GM19452 (cell line): ENCODE data around the gene KRTAP4-6.
"Not testable (repeated sequence)": the region's sequence is repeated elsewhere in the genome, so short reads cannot be mapped to it uniquely, and the experiment has no call there.

Source experiments
- ATAC-seq: cut with Tn5 transposase; IDR thresholded peaks from one replicate; pipeline ENCODE4 v1.9.1; 2021; ENCODE audit not compliant: unreplicated experiment

KRTAP4-6 gene

DNA sequence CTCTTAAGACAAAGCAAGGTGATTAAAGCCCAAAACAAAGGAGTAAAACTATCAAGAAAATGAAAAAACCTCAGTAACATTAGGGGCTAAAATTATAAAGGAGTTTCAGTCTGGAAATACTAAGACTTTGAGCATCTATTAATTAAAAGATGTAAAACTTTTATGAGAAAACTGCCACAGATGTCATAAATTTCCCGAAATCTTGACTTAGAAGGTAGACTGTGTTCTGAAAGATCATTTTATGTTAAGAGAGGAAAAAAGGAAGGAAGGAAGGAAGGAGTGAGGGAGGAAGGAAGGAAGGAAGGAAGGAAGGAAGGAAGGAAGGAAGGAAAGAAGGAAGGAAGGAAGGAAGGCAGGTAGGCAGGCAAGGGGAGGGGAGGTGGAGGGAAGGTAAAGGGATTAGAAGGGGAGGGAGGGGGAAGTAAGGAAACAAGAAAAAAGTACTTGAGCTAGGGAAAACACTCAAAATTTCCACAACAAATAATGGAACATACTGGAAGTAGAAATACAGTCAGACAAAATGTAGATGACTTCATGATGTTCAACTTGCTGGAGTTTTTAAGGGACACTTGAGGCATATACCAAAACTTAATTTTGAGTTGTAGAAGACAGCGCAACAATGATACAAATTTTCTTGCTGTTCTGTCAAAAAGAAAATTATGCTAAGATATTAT is 7.3 kb upstream of the KRTAP4-6 start:
- no peak for ATAC-seq

DNA sequence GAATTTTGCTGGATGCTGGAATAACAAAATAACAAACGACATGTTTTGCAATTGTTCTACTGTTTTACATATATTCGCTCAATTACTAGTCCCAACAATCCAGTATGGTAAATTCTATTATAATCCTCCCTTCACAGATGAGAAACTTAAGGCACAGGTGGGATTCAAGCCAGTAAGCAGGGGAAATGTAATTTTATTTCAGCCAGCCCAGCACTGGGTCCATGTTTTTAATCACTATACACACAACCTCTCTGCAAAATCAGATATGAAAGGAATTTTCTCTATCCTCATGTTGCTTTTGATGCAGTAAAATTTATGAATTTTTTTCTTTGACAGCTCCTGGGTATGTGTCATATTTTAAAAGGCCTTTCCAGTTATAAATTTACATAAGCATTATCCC is 4.9 kb upstream of the KRTAP4-6 start:
- no peak for ATAC-seq

DNA sequence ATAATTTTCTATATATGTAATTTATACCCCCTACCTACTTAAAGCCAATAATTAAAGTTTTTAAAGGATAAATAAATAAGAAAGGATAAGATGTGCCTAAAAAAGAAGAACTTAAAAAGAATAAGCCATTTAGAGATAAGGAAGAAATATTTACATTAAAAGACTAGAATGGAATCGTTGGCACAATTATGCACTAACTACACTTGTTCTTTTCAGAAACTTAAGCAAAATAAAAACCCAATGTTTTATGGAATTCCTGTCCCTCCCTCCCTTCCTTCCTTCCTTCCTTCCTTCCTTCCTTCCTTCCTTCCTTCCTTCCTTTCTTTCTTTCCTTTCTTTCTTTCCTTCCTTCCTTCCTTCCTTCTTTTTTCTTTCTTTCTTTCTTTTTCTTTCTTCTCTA is 4.5 kb upstream of the KRTAP4-6 start:
- ATAC-seq: no peak

DNA sequence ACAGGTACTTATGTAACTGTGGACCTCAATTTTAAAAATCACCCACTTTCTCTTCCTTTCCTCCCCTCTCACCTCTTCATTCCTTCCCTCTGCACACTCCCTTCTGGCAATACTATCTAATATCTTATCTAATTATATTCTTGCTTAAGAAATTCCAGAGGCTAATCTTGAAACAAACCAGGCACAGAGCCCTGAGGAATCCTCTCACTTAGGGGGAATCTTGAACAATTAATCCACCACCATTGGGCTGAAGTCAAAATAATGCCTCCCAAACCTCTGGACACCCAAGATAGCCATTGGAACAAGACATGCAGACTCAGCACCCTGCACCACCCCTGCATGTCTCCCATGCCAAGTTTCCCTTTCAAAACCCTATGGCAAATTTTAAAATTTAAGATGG is 1.0 kb upstream of the KRTAP4-6 start:
- no peak for ATAC-seq

DNA sequence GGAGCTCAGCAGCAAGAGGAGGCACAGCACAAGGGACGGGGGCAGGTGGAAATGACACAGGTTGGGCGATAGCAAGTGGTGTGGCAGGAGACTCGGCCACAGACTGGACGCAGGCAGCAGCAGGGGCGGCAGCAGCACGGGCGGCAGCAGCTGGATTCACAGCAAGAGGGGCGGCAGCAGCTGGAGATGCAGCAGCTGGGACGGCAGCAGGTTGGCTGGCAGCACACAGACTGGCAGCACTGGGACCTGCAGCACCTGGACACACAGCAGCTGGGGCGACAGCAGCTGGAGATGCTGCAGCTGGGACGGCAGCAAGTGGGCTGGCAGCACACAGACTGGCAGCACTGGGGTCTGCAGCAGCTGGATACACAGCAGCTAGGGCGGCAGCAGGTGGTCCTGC is 479 bp downstream of the KRTAP4-6 start:
- not testable (repeated sequence) for ATAC-seq

DNA sequence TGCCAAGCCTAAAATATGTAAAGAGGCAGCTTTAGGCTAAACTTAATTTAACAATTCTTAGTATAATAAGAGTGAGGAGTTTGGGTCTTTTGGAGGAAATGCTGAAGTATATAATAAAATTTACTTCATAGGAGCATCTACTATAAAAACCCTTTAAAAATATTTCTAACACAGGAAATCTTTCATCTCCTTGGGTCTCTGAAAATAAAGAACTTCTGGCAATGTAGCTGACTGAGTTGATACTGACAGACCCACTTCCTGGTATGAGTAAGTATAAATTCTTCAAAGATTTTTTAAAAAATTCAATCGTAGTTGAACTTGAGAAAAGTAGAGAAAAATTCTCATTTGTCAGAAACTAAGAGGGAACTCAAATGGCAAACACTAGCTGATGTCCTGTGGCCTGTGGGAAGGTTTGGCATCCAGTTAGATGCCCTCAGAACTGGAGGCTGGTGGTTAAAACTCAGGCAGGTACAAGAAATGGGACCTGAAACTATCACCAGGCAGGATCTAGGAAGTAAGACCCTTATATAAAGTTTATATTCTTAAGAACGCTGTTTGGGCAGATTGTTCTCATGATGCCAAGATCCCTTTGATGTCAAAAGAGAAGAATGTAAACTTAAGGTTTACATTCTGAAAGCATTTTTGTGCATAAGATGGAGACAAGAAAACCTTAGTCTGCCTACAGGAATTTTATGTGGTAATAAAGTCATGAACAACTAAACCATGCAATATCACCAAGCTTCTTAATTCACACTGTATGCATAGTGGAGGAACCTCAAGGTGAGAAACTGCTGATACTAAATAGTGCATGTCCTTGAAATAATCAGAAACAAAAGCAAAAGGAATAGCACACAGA is 6.2 kb downstream of the KRTAP4-6 start:
- ATAC-seq: no peak

DNA sequence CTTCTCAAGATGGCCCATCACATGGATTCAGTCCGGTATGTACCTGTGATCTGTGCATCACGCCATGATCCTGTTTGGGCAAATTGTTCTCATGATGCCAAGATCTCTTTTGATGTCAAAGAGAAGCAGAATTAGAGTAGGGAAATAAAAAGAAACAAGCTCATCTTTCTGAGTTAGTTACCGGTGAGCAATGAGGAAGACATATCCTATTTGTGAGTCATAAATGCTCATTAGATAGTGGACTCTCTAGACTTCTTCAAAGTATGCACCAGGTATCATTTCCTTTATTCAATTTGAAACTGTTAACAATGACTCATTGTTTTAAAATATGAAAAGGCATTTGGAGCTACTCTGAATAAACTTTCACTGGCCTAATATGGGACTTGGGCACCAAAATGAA is 8.4 kb downstream of the KRTAP4-6 start:
- no peak for ATAC-seq

DNA sequence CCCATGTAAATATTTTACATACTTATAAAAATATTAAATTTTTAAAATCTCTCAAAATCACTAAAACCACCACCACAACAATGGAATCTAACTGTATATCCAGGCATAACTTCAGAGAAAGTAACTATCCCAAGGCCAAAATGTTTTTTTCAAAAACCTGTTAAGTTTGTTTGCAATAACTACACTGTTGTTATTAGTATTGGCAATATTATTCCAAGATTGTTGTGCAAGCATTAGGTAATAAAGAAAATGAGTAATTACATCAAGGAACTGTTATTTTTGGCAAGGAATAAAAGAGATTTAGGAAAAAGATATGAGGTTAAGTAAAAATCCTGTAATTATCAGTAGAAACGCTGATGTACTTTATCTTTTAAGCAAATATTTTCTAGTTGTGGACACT is 13.0 kb downstream of the KRTAP4-6 start:
- no peak for ATAC-seq

DNA sequence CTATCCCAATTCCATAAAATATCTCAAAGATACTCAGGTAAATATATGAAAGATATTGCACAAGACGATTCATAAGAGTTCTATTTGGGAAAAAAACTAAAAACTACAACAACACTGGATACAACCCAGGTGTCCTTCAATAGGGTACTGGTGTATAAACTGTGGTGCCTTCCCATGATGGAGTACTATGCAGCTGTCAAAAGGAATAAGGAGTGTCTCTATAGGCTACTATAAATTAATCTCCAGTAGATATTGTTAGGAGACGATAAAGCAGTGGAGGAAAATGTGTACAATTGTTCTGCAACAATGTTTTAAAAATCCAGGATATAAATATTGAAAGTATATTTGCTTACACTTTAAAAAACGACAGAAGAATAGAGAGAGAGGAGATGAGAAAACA is 13.9 kb downstream of the KRTAP4-6 start:
- ATAC-seq: no peak

DNA sequence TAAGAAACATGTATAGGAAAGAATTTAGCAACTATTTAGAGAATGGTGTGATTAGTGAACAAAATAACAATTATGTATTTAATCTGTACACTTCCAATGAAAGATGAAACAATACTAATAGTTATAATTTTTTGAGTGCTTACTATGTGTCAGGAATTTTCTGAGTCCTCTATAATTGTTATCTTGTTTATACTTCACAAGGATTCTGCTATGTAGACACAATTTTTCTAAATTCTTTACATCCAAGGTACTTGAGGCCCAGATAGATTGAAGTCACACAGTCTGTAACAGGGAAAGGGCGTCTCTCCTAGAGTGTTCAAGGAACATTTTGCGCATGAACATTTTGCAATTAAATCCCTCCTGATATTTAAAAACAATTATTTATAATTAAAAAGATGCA is 15.3 kb downstream of the KRTAP4-6 start:
- ATAC-seq: no peak

DNA sequence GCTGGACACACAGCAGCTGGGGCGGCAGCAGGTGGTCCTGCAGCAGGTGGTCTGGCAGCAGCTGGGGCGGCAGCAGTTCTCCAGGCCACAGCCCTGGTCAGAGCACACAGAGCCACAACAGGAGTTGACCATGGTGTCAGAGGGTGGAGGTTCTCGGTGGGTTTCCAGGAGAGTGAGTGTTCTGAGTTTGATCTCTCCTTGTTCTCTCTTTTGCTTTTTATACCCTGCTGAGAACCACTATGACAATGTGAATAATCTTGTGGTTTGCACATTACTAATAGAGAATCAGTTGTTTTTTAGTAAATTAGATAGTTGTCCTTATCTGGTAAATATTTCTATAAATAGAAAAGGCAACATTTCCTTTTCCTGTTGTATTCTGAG is 16.4 kb downstream of the KRTAP4-6 start, which contains the start of gene KRTAP4-12:
Gene KRTAP4-12, minus strand, starts transcription at position 192 of the 381 bp plus-strand sequence. Its CDS starts 60 bp downstream, at position 132.
- ATAC-seq: not testable (repeated sequence)

DNA sequence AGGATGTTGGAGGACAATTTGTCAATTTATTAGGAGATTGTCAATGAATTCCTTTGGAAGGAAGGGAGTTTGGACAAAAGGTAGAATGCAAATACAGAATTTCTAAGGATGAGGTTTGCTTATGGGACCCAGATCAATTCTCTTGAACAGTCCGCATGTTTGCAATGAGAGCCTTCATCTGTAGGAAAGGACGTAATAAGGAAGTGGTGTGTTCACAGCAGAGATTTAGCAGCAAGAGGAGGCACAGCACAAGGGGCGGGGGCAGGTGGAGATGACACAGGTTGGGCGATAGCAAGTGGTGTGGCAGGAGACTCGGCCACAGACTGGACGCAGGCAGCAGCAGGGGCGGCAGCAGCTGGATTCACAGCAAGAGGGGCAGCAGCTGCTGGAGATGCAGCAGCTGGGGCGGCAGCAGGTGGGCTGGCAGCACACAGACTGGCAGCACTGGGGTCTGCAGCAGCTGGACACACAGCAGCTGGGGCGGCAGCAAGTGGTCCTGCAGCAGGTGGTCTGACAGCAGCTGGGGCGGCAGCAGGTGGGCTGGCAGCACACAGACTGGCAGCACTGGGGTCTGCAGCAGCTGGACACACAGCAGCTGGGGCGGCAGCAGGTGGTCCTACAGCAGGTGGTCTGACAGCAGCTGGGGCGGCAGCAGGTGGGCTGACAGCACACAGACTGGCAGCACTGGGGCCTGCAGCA is 16.9 kb downstream of the KRTAP4-6 start:
- not testable (repeated sequence) for ATAC-seq

DNA sequence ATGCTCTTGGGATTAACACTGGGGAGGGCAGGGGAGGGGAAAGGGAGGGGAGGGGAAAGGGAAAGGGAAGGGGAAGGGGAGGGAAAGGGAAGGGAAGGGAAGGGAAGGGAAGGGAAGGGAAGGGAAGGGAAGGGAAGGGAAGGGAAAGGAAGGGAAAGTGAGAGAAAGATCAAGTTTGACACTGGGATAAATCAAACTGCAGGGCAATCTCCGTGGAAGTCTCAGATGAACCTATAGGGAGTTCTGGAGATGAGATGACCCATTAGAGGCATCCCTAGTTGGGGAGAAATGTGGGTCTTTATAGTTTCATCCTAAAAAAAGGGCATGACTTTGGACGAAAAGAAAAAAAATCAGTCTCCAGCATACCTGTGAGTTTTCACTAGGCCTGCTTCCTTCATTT is 18.6 kb downstream of the KRTAP4-6 start:
- ATAC-seq: no peak

DNA sequence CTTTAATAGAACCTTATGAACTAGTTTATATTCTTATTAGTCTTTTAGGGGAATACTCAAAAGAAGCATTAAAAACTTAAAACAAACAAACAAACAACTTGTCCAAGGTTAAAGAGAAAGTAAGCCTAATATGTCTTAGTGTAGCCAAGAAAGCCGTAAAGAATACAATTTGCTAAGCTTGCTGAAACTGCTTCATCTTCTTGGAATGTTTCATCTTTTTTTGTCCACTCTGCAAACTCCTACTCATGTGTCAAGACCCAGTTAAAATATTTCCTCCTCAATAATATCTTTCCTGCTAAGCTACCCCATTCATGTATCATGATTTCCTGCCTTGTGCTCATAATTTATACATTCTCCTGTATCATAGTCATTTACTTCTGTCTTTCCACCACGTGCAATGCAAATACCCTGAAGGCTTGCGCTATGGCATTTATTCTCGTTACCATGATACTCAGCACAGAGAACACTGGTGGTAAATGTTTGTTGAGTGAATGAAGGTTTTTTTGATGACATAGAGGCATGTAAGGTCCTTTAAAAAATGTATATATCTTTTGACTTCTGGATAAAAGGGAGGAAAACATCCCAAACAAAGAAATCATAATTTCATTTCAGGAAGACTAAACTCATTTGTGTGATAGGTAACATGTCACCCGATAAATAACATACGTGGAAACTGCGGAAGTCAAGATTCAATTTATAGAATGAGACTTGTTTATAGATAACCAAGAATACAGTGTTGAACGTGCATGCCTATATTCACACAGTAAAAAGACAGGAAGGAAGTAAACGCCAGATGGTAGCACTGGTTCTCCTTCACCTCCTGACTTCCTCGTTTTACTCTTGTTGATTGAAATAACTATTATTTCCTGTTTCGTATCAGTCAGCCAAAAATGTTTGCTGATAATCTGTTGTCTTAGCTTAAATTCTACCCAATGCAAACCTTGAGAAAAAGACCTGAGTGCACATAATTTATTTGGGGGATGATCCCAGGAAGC is 20.4 kb downstream of the KRTAP4-6 start:
- not testable (repeated sequence) for ATAC-seq

DNA sequence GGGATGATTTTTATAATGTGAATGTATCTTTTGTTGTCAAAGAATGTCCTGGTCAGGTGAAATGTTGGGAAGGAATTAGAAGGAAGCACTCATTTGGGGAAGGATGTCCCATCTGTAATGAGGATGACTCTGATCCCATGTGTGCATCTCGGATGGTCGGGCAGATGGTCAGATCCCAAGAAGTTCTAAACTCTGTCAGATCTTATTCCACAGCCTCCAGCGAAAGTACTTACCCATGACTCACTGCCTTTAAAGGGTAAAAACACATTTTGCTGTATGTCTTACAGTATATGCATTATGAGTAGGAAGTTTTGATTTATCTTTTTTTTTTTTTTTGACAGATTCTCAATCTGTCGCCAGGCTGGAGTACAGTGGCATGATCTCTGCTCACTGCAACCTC is 21.6 kb downstream of the KRTAP4-6 start:
- ATAC-seq: no peak

DNA sequence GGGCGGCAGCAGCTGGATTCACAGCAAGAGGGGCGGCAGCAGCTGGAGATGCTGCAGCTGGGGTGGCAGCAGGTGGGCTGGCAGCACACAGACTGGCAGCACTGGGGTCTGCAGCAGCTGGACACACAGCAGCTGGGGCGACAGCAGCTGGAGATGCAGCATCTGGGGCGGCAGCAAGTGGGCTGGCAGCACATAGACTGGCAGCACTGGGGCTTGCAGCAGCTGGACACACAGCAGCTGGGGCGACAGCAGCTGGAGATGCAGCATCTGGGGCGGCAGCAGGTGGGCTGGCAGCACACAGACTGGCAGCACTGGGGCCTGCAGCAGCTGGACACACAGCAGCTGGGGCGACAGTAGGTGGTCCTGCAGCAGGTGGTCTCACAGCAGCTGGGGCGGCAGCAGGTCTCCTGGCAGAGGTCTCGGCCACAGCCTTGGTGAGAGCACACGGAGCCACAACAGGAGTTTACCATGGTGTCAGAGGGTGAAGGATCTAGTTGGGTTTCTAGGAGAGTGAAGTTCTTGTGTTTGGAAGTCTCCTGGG is 22.4 kb downstream of the KRTAP4-6 start, which contains the start of gene KRTAP4-11:
Gene KRTAP4-11, minus strand, starts transcription at position 528 of the 541 bp plus-strand sequence. Its CDS starts 58 bp downstream, at position 470.
- not testable (repeated sequence) for ATAC-seq

DNA sequence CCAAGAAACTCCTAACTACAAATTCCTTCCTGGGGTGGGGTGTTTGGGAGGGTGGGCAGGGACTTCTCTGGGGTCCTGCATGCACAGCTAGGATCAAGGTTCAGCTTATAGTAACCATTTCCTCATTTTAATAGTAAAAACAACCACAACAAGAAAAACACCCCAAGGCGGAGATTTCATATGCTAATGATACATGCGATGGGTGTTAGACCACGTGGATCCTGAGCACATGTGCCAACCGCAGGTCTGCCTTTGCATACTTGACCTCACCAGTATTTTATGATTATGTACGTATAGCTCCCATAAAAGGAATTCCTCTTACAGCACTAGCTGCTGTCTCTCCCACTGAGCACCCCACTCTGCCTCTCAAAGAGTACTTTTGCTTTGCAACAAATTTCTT is 24.0 kb downstream of the KRTAP4-6 start:
- no peak for ATAC-seq

DNA sequence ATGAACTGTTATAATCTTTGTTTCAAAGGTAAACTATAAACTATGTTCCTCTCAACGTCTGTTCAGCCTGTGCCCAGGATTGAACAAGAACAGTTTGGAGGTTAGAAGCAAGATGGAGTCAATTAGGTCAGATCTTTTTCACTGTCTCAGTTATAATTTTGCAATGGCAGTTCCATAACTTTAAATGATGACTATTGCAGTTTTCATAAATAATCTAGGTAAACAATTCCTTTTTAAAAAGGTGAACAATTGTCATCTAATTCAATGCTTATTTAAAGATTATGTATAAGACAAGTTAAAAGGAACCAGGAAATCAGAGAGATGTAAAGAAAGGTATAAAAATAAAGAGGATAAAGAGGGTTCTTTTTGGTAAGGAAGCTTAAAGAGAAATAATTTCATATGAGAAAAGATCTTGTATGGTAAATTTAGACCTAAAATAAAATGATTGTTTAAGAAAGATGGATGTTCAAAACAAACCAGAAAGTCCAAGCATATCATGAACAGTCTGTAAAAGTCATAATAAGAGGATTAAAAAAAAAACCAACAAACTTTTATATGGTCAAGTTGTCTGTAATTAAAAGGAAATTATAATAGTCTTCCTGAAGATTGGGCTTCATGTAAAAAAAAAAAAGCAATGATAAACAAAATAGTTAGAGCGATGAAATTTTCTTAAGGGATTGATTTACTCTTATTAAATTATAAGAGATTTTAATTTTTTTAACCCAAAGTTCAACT is 29.0 kb downstream of the KRTAP4-6 start:
- ATAC-seq: no peak

DNA sequence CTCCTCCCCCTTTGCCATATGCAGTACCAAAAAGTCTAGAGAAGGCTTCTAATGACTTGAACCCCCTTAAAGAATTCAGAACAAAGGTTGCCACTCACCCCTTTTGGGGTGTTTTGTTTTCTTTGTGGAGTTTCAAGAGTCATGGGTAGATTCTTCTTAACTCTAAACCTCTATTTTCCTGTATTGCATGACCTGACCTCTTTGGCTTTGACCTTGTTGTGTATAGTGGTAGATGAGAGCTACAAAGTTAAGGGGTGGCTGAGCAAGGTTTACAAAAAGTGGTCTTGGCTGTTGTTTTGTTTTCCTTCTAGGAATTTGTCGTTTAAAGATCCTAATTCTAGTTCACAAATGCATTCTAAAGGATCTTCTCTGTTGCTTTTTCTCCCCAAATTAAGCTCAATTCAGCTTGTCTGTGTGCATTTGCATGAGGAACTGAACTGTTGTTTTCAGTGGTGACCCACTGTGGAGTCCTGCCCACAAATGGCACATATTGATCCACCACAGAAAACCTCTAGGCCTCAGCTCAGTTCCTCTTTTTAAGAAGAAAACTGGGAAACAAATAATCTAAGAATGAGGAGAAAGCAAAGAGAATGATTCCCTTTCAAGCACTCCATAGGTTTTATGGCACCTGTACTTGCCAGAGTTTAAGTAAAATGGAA is 31.5 kb downstream of the KRTAP4-6 start:
- not testable (repeated sequence) for ATAC-seq
